ENCODE results near the gene ITFG1.
"Not testable (repeated sequence)": the region's sequence is repeated elsewhere in the genome, so short reads cannot be mapped to it uniquely, and the experiment has no call there.

The ITFG1 gene

GRCh38 chr16:47488051-47488450 lies 27.2 kb upstream of the ITFG1 start:
- Histone ChIP-seq H2AFZ (ENCODE audit: low read depth, low read length) (no peak overlapping the region), H3K4me3 (ENCODE audit: low read length) (no peak overlapping the region), H3K9me3 (ENCODE audit: low read length) (peaks cover 19% of the 10 kb centered on the region), H3K36me3 (ENCODE audit: insufficient read depth, low read length) (no peaks in the 10 kb centered on the region), H3K4me1 (ENCODE audit: insufficient read depth, low read length) (peaks cover 4% of the 10 kb centered on the region), H3K27me3 (ENCODE audit: insufficient read depth, low read length) (no peaks in the 10 kb centered on the region)

DNA sequence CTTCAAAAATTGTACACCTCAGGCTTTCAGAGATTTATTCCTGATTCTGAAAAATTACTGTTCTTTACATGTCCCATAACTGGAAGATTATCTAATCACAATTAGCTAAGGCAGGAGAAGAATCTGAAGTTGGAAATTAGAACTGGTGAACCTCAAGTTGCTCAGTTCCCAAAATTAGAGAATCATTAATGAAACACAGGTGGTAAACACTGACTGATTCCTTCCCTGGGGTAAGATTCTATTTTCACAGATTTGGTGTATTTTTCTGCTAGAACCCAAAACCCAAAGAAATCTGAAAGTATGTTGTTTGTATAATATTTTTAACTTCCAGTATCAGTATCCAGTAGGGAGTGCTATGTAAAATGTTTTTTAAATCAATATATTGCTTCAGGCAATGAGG lies 26.0 kb upstream of the ITFG1 start:
- no peaks in the 10 kb centered on the region for H3K4me1 ChIP-seq (ENCODE audit: insufficient read depth, low read length)
- H3K9me3 ChIP-seq (ENCODE audit: low read length): peaks cover 16% of the 10 kb centered on the region
- no peaks in the 10 kb centered on the region for H3K36me3 ChIP-seq (ENCODE audit: insufficient read depth, low read length)
- no peaks in the 10 kb centered on the region for H3K27me3 ChIP-seq (ENCODE audit: insufficient read depth, low read length)
- H2AFZ ChIP-seq (ENCODE audit: low read depth, low read length): no peak overlapping the region
- H3K4me3 ChIP-seq (ENCODE audit: low read length): no peak overlapping the region

GRCh38 chr16:47483616-47484015 lies 22.8 kb upstream of the ITFG1 start:
- H3K27me3 ChIP-seq (ENCODE audit: insufficient read depth, low read length): no peaks in the 10 kb centered on the region
- no peak overlapping the region for H3K4me3 ChIP-seq (ENCODE audit: low read length)
- H2AFZ ChIP-seq (ENCODE audit: low read depth, low read length): no peak overlapping the region
- H3K4me1 ChIP-seq (ENCODE audit: insufficient read depth, low read length): no peaks in the 10 kb centered on the region
- no peaks in the 10 kb centered on the region for H3K36me3 ChIP-seq (ENCODE audit: insufficient read depth, low read length)
- H3K9me3 ChIP-seq (ENCODE audit: low read length): peaks cover 8% of the 10 kb centered on the region

DNA sequence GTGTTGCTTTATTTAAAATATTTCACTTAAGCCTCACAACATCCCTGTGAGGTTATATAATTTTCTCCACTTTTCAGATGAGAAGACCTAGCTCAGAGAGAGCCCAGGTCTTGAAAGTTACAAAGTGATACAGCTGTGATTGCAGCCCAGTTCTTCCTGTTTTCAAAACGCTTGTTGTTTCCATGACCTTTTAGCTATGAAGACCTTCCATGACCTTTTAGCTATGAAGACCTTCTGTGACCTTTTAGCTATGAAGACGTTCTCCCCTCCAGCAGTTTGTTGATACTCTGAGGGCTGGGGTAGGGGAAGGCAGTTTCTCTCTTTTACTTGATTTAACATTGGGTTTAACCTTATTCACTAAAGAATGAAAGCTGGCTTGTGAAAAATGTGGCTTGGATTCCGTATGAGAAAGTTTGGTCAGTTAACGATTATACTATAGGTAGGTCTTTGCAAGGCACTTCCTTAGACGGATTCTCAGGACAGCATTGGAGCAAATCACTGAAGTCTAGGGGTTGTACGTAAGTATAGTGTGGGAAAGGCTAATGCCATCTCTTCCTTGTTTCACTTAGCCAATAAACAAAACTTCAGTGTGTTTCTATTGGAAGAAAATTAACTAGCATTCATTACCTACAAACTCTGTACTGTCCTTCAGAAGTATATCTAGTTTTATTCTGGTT lies 21.0 kb upstream of the ITFG1 start:
- H3K9me3 ChIP-seq (ENCODE audit: low read length): peaks cover 2% of the 10 kb centered on the region
- no peaks in the 10 kb centered on the region for H3K36me3 ChIP-seq (ENCODE audit: insufficient read depth, low read length)
- H3K4me3 ChIP-seq (ENCODE audit: low read length): no peak overlapping the region
- H2AFZ ChIP-seq (ENCODE audit: low read depth, low read length): no peak overlapping the region
- H3K4me1 ChIP-seq (ENCODE audit: insufficient read depth, low read length): no peaks in the 10 kb centered on the region
- H3K27me3 ChIP-seq (ENCODE audit: insufficient read depth, low read length): no peaks in the 10 kb centered on the region

DNA sequence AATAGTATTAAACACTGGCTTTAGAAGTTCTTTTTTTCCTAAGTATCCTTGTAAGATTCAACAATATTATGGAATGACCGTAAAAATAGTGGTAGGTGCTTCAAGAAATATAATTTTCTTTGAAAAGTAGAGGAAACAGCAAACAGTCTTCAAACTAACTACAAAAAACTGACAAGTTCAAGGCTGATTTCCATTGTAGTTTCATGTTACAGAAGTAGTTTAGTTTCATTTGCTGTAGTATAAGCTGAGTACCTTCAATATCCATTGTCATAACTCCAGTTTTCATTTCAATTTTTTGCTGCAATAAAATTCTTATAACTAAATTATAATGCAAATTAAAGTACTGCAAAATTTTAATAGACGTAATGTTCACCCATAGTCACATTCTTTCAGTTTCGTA lies 19.5 kb upstream of the ITFG1 start:
- Histone ChIP-seq H3K36me3 (ENCODE audit: insufficient read depth, low read length) (no peaks in the 10 kb centered on the region), H3K9me3 (ENCODE audit: low read length) (peaks cover 2% of the 10 kb centered on the region), H3K4me3 (ENCODE audit: low read length) (no peak overlapping the region), H3K27me3 (ENCODE audit: insufficient read depth, low read length) (no peaks in the 10 kb centered on the region), H2AFZ (ENCODE audit: low read depth, low read length) (no peak overlapping the region), H3K4me1 (ENCODE audit: insufficient read depth, low read length) (no peaks in the 10 kb centered on the region)

GRCh38 chr16:47477679-47478078 lies 16.8 kb upstream of the ITFG1 start:
- no peaks in the 10 kb centered on the region for H3K4me1 ChIP-seq (ENCODE audit: insufficient read depth, low read length)
- H3K9me3 ChIP-seq (ENCODE audit: low read length): peaks cover 2% of the 10 kb centered on the region
- H3K36me3 ChIP-seq (ENCODE audit: insufficient read depth, low read length): no peaks in the 10 kb centered on the region
- H3K4me3 ChIP-seq (ENCODE audit: low read length): no peak overlapping the region
- H2AFZ ChIP-seq (ENCODE audit: low read depth, low read length): no peak overlapping the region
- no peaks in the 10 kb centered on the region for H3K27me3 ChIP-seq (ENCODE audit: insufficient read depth, low read length)

GRCh38 chr16:47476654-47477345 lies 15.9 kb upstream of the ITFG1 start:
- H3K4me1 ChIP-seq (ENCODE audit: insufficient read depth, low read length): no peaks in the 10 kb centered on the region
- H2AFZ ChIP-seq (ENCODE audit: low read depth, low read length): no peak overlapping the region
- peaks cover 3% of the 10 kb centered on the region for H3K9me3 ChIP-seq (ENCODE audit: low read length)

GRCh38 chr16:47475786-47476185 lies 14.9 kb upstream of the ITFG1 start:
- no peak overlapping the region for H2AFZ ChIP-seq (ENCODE audit: low read depth, low read length)

More at GRCh38 chr16:47476654-47477345, 15.9 kb upstream of the ITFG1 start:
- no peaks in the 10 kb centered on the region for H3K27me3 ChIP-seq (ENCODE audit: insufficient read depth, low read length)
- H3K36me3 ChIP-seq (ENCODE audit: insufficient read depth, low read length): no peaks in the 10 kb centered on the region
- H3K4me3 ChIP-seq (ENCODE audit: low read length): no peak overlapping the region

GRCh38 chr16:47473792-47474191 lies 12.9 kb upstream of the ITFG1 start:
- Histone ChIP-seq H3K4me3 (ENCODE audit: low read length) (no peak overlapping the region), H3K36me3 (ENCODE audit: insufficient read depth, low read length) (no peaks in the 10 kb centered on the region), H2AFZ (ENCODE audit: low read depth, low read length) (no peak overlapping the region)

More at GRCh38 chr16:47475786-47476185, 14.9 kb upstream of the ITFG1 start:
- H3K4me3 ChIP-seq (ENCODE audit: low read length): no peak overlapping the region
- peaks cover 3% of the 10 kb centered on the region for H3K9me3 ChIP-seq (ENCODE audit: low read length)
- H3K27me3 ChIP-seq (ENCODE audit: insufficient read depth, low read length): no peaks in the 10 kb centered on the region
- H3K4me1 ChIP-seq (ENCODE audit: insufficient read depth, low read length): peaks cover 3% of the 10 kb centered on the region
- no peaks in the 10 kb centered on the region for H3K36me3 ChIP-seq (ENCODE audit: insufficient read depth, low read length)

DNA sequence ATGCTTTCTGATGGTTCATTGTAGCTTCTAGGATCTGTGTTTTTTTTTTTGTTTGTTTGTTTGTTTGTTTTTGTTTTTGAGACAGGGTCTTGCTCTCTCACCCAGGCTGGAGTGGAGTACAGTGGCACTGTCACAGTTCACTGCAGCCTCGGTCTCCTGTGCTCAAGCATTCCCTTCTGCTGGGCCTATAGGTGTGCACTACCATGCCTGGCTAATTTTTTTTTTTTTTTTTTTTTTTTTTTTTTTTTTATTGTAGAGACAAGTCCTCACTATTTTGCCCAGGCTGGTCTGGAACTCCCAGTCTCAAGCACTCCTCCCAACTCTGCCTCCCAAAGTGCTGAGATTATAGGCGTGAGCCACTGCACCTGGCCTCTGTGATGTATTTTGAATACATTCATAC lies 12.1 kb upstream of the ITFG1 start:
- H3K4me3 ChIP-seq (ENCODE audit: low read length); H3K4me1 ChIP-seq (ENCODE audit: insufficient read depth, low read length); H3K36me3 ChIP-seq (ENCODE audit: insufficient read depth, low read length): not testable (repeated sequence)

More at GRCh38 chr16:47473792-47474191, 12.9 kb upstream of the ITFG1 start:
- Histone ChIP-seq H3K4me1 (ENCODE audit: insufficient read depth, low read length) (peaks cover 6% of the 10 kb centered on the region), H3K27me3 (ENCODE audit: insufficient read depth, low read length) (no peaks in the 10 kb centered on the region), H3K9me3 (ENCODE audit: low read length) (peaks cover 1% of the 10 kb centered on the region)

DNA sequence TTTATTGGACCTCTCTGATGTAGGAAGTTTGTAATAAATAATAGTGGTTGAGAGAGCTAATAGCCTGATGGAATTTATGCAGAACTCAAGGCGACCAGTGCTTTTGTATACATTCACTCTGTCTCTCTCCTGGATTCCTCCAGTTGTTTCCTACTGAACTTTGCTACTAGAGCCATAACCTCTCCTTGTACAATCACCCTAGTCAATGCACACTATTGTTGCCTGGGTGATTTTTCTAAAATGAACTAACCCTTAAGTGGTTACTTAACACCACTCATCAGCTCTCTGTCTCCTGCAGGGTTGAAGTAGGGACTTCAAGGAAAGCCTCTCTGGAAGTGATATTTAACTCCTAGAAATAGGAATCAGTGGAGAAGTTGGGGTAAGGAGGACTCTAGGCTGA lies 9.9 kb upstream of the ITFG1 start:
- H3K27me3 ChIP-seq (ENCODE audit: insufficient read depth, low read length): no peaks in the 10 kb centered on the region
- H3K9me3 ChIP-seq (ENCODE audit: low read length): peaks cover 1% of the 10 kb centered on the region
- peaks cover 6% of the 10 kb centered on the region for H3K4me1 ChIP-seq (ENCODE audit: insufficient read depth, low read length)
- H2AFZ ChIP-seq (ENCODE audit: low read depth, low read length): no peak overlapping the region
- H3K4me3 ChIP-seq (ENCODE audit: low read length): no peak overlapping the region
- no peaks in the 10 kb centered on the region for H3K36me3 ChIP-seq (ENCODE audit: insufficient read depth, low read length)

More for the DNA sequence above, 12.1 kb upstream of the ITFG1 start:
- H3K9me3 ChIP-seq (ENCODE audit: low read length); H2AFZ ChIP-seq (ENCODE audit: low read depth, low read length); H3K27me3 ChIP-seq (ENCODE audit: insufficient read depth, low read length): not testable (repeated sequence)

DNA sequence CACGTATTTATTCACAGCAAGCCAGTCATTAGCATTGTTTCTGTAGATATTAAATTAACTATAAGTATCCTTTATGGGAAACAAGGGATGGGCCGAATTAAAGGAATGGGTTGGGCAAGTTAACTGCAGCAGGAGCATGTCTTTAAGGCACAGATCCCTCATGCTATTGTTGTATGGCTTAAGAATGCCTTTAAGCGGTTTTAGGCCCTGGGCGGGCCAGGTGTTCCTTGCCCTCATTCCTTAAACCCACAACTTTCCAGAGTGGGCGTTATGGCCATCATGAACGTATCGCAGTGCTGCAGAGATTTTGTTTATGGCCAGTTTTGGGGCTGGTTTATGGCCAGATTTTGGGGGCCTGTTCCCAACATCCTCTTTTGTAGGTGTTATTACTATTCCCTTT lies 9.3 kb upstream of the ITFG1 start:
- no peaks in the 10 kb centered on the region for H3K27me3 ChIP-seq (ENCODE audit: insufficient read depth, low read length)
- no peaks in the 10 kb centered on the region for H3K36me3 ChIP-seq (ENCODE audit: insufficient read depth, low read length)
- H3K4me1 ChIP-seq (ENCODE audit: insufficient read depth, low read length): peaks cover 6% of the 10 kb centered on the region
- H3K9me3 ChIP-seq (ENCODE audit: low read length): peaks cover 1% of the 10 kb centered on the region
- H3K4me3 ChIP-seq (ENCODE audit: low read length): no peak overlapping the region
- H2AFZ ChIP-seq (ENCODE audit: low read depth, low read length): no peak overlapping the region

- H3K27me3 ChIP-seq (ENCODE audit: insufficient read depth, low read length): no peaks in the 10 kb centered on the region
- peaks cover 13% of the 10 kb centered on the region for H3K4me1 ChIP-seq (ENCODE audit: insufficient read depth, low read length)
- no peaks in the 10 kb centered on the region for H3K36me3 ChIP-seq (ENCODE audit: insufficient read depth, low read length)
- H3K9me3 ChIP-seq (ENCODE audit: low read length): peaks cover 1% of the 10 kb centered on the region
- no peak overlapping the region for H2AFZ ChIP-seq (ENCODE audit: low read depth, low read length)
- H3K4me3 ChIP-seq (ENCODE audit: low read length): no peak overlapping the region
Observed at GRCh38 chr16:47469227-47469626, 8.4 kb upstream of the ITFG1 start.

All from neuron (in vitro differentiated cells).